GM12892 (cell line): Measurements from ENCODE around the gene MYOM3.

Source experiments
- DNase-seq: peaks from one replicate; pipeline ENCODE4 v3.0.0; 2011; ENCODE audit not compliant: insufficient read length
- FAIRE-seq: peaks from 2 replicates; lab custom pipeline; 2011; peaks lifted over from hg19 to GRCh38; lab: Jason Lieb, UNC
- POLR2A ChIP-seq: IDR thresholded peaks from 2 replicates; pipeline ENCODE4 v1.6.1; 2011; ENCODE audit warnings: low read depth, low read length, control low read depth
- POLR2AphosphoS5 ChIP-seq: IDR thresholded peaks from 2 replicates; pipeline ENCODE4 v1.6.1; 2011; ENCODE audit warnings: low read depth, low read length, control low read depth
- TAF1 ChIP-seq: IDR thresholded peaks from 2 replicates; pipeline ENCODE4 v1.6.1; 2011; ENCODE audit warnings: low read depth, mild to moderate bottlenecking, control low read depth, low read length, borderline replicate concordance

The MYOM3 gene

GRCh38 chr1:24089743-24090555 is 22.0 kb downstream of the MYOM3 start:
- no peak for TF ChIP-seq POLR2A
- TF ChIP-seq POLR2AphosphoS5: no peak
- no peak for TF ChIP-seq TAF1
- no peak for FAIRE-seq
- no peak for DNase-seq

GRCh38 chr1:24089027-24089742 is 22.8 kb downstream of the MYOM3 start:
- DNase-seq (no peak), FAIRE-seq (no peak)
- no peak for TF ChIP-seq TAF1
- no peak for TF ChIP-seq POLR2AphosphoS5
- no peak for TF ChIP-seq POLR2A

GRCh38 chr1:24086466-24086865 is 25.5 kb downstream of the MYOM3 start:
- FAIRE-seq: no peak
- no peak for TF ChIP-seq POLR2AphosphoS5
- no peak for TF ChIP-seq TAF1
- no peak for TF ChIP-seq POLR2A
- no peak for DNase-seq

- TF ChIP-seq TAF1: no peak
- TF ChIP-seq POLR2AphosphoS5: no peak
- TF ChIP-seq POLR2A: no peak
- no peak for DNase-seq
- FAIRE-seq: no peak
Measured at GRCh38 chr1:24085546-24085945, 26.4 kb downstream of the MYOM3 start.

GRCh38 chr1:24085007-24085406 is 26.9 kb downstream of the MYOM3 start:
- no peak for TF ChIP-seq POLR2A
- no peak for TF ChIP-seq POLR2AphosphoS5
- TF ChIP-seq TAF1: no peak
- DNase-seq (no peak), FAIRE-seq (no peak)

GRCh38 chr1:24084050-24084449 is 27.9 kb downstream of the MYOM3 start:
- no peak for FAIRE-seq

GRCh38 chr1:24082372-24082771 is 29.6 kb downstream of the MYOM3 start:
- FAIRE-seq (no peak), DNase-seq (no peak)
- no peak for TF ChIP-seq POLR2A
- TF ChIP-seq TAF1: no peak
- TF ChIP-seq POLR2AphosphoS5: no peak

More at GRCh38 chr1:24084050-24084449, 27.9 kb downstream of the MYOM3 start:
- TF ChIP-seq POLR2AphosphoS5 (no peak), POLR2A (no peak), TAF1 (no peak)
- DNase-seq: no peak

- FAIRE-seq (no peak), DNase-seq (no peak)
Measured at GRCh38 chr1:24081190-24081589, 30.7 kb downstream of the MYOM3 start.

GRCh38 chr1:24080131-24080530 is 31.8 kb downstream of the MYOM3 start:
- FAIRE-seq (no peak), DNase-seq (no peak)
- TF ChIP-seq POLR2A (no peak), TAF1 (no peak), POLR2AphosphoS5 (no peak)

More at GRCh38 chr1:24081190-24081589, 30.7 kb downstream of the MYOM3 start:
- TF ChIP-seq TAF1: no peak

- TF ChIP-seq POLR2AphosphoS5: no peak
- no peak for DNase-seq
- FAIRE-seq: no peak
Measured at GRCh38 chr1:24077278-24077978, 34.5 kb downstream of the MYOM3 start.

GRCh38 chr1:24075946-24076345 is 36.0 kb downstream of the MYOM3 start:
- FAIRE-seq (no peak), DNase-seq (no peak)
- TF ChIP-seq POLR2A (no peak), TAF1 (no peak), POLR2AphosphoS5 (no peak)

GRCh38 chr1:24075590-24075854 is 36.4 kb downstream of the MYOM3 start:
- DNase-seq (no peak), FAIRE-seq (no peak)

More at GRCh38 chr1:24075590-24075854, 36.4 kb downstream of the MYOM3 start:
- TF ChIP-seq POLR2A: no peak
- TF ChIP-seq POLR2AphosphoS5: no peak
- TF ChIP-seq TAF1: no peak
